ENCODE results near the gene ZSWIM3. TPM values are rescaled to one million over a fixed set of nuclear protein-coding genes. Genes with fewer than 3 reads are reported as not detected.

The ZSWIM3 gene
- total and polyA plus RNA-seq, 2 of the 13 experiments (the other 11 are each of a cell fraction or from before 2014, with no cell fraction given): 5.2 to 5.8 TPM

DNA sequence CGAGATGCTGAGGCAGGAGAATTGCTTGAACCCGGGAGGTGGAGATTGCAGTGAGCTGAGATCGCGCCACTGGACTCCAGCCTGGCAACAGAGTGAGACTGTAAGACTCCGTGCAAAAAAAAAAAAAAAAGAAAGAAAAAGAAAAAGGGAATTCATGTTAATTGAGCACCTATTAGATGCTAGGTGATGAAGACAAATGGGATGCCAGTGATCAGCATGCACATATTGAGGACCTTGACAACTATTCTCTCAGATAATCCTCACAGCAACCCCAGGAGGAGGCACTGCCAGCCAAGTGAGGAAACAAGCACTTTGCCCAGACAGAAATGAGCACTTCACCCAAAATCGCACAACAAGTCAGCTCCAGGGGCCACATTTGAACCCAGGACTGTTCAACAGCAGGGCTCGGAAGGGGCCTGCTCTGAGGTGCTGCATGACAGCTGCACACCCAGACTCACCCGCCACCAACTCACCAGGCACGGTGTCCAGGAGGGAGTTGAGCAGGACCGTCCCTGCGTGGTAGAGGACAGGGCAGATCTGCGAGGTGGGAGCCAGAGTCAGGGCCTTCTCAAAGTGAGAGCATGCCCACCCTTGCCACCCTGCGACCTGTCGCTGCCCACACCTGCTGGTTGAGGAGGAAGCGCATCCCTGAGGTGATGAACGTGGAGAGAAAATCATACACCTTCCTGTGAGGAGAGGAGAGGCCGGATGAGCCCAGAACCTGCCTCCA, 50.0 kb downstream of the ZSWIM3 start (continued):
- 0 out of 2 replicates have a peak, but pooled peaks have one; percentile 7 for TF ChIP-seq ZNF274 (CRISPR knock-in tag; IDR thresholded peaks at IDR 0.05)
- no peak for TF ChIP-seq CSRNP2 (CRISPR knock-in tag; conservative IDR thresholded peaks at IDR 0.05; ENCODE audit: low read depth)
- TF ChIP-seq CHD4 (IDR thresholded peaks at IDR 0.05; ENCODE audit: borderline replicate concordance, low read length): no peak
- no peak for TF ChIP-seq ZNF556 (CRISPR knock-in tag; IDR thresholded peaks at IDR 0.05; ENCODE audit: borderline replicate concordance)

DNA sequence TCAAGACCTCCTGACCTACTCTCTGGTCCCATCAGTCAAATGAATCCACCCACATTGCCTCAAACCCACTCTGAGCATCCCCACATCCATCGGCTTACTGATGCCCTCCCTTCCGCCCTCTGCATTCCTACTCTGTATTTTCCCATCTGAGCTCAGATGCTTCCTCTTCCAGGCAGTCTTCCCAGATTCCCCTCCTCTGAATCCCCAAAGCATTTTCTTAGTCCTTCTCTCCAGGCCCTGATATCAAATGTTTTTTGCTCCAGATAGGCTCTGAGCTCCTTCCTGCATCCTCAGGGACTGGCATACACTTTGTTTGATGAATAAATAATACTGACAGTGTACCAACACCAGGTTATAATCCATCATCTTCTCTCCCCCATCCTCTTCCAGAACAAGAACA, 50.7 kb downstream of the ZSWIM3 start:
- no peaks in the 10 kb centered on the region; a peak in 1 of 5 replicates for H3K27me3 ChIP-seq (ENCODE audit: control insufficient read depth in 1 of 2, insufficient read depth in 2 of 2, low read length in 2 of 2)
- no peak overlapping the region for H2AFZ ChIP-seq (ENCODE audit: low read length)
- FAIRE-seq: no peak
- H3K4me2 ChIP-seq (ENCODE audit: low read depth, low read length): no peak overlapping the region
- in situ Hi-C loops (cut with HindIII; ENCODE audit: extremely low pct_ligation_motif_present, low pct_unique_long_range_greater_than_20kb) (no loop called here), intact Hi-C loops (cut with micrococcal nuclease; ENCODE audit: unreplicated experiment) (loop anchor here (2.0 kb wide), 1 partner anchor 17 kb away; no protein-coding TSS in a partner anchor)
- no peaks in the 10 kb centered on the region for H3K9me3 ChIP-seq (ENCODE audit: low read length)
- no peak overlapping the region for H3K9ac ChIP-seq (ENCODE audit: insufficient read depth, low read depth, low read length)
- no peak for ATAC-seq
- no peak for DNase-seq (ENCODE audit: low spot score)
- BruUV-seq (replicated peaks): no TSS peak
- no peak overlapping the region for H3K4me3 ChIP-seq (replicated peaks in 1 of 3; ENCODE audit: insufficient read depth in 1 of 3, low read depth in 2 of 3, low read length in 3 of 3)
- WGBS (ENCODE audit: low lambda C conversion rate): 95% methylated on average over 2 of the region's 2 CpGs
- H4K20me1 ChIP-seq (ENCODE audit: insufficient read depth, low read length): no peaks in the 10 kb centered on the region
- CTCF ChIA-PET (ENCODE audit: low intra/inter-chr PET ratio, low total read pairs): no interaction called here
- peaks cover 70% of the 10 kb centered on the region for H3K4me1 ChIP-seq (ENCODE audit: insufficient read depth, low read length)
- no peaks in the 10 kb centered on the region for H3K36me3 ChIP-seq (replicated peaks in 1 of 2; ENCODE audit: control insufficient read depth in 1 of 2, insufficient read depth in 2 of 2, low read length in 2 of 2)
- TF ChIP-seq HDAC2 (CRISPR knock-in tag; IDR thresholded peaks at IDR 0.05) (no peak), ZFP36 (IDR thresholded peaks at IDR 0.05; ENCODE audit: borderline replicate concordance, low read depth, low read length, partially characterized antibody) (peak; percentile 94), ZMYM3 (CRISPR knock-in tag; IDR thresholded peaks at IDR 0.05) (0 out of 2 replicates have a peak, but pooled peaks have one; percentile 15), JUNB (CRISPR knock-in tag; IDR thresholded peaks at IDR 0.05; ENCODE audit: borderline replicate concordance) (no peak), ZNF446 (CRISPR knock-in tag; IDR thresholded peaks at IDR 0.05) (0 out of 2 replicates have a peak, but pooled peaks have one; percentile 1), HNRNPUL1 (IDR thresholded peaks at IDR 0.05; ENCODE audit: low read depth, low read length) (no peak)
- no peak overlapping the region for H3K27ac ChIP-seq (ENCODE audit: extremely low read length, insufficient read depth, low read length)
- POLR2A ChIA-PET: interaction anchor here (2.7 to 8.8 kb wide), 4 partner anchors 12 to 26 kb away, joined by 58 to 164 read pairs (median 63); partner anchors contain the start of genes CTSA, NEURL2 and PCIF1
- no peaks in the 10 kb centered on the region for H3K79me2 ChIP-seq (ENCODE audit: insufficient read depth, low read length)

Measured in HepG2 (cell line).